K562 (cell line): ENCODE results near the gene SH3BP2. TPM values are rescaled to one million over a fixed set of nuclear protein-coding genes. Genes with fewer than 3 reads are reported as not detected.
A peak's percentile ranks its signal among the peaks of the same experiment; 100 is the strongest.

Source experiments
- ATAC-seq: fragments of 200-7000 bp; cut with Tn5 transposase; 3 replicates; pipeline ENCODE4 v1.9.1; 2020; ENCODE audit warnings: moderate library complexity
- BruUV-seq: library from RNA; stranded (reverse); fragments of 400-500 nt; replicated peaks from 2 replicates; lab custom pipeline; 2021; lab: Mats Ljungman, UMichigan
- CTCF ChIA-PET: fragments of 300-600 bp; formaldehyde crosslinking; extraction: SDS; loops from one replicate; lab custom pipeline; 2021; ENCODE audit warnings: low intra/inter-chr PET ratio; lab: Yijun Ruan, JAX
- POLR2A ChIA-PET: fragments of 300-600, 350-650 bp; sonication (Branson Sonifier 250); formaldehyde crosslinking; extraction: SDS; loops from one replicate; lab custom pipeline; 2021; ENCODE audit warnings: antibody characterized with exemption, inconsistent platforms; lab: Yijun Ruan, JAX
- DNase-seq, 4 experiments: peaks; one replicate each; pipeline versions ENCODE4 v3.0.0 to v3.0.0-alpha.2; 2011 to 2018; ENCODE audit warnings: low spot score in 3 of 4, mixed read lengths in 3 of 4; ENCODE audit errors: extremely low read depth in 1 of 4
- FAIRE-seq: peaks from 2 replicates; lab custom pipeline; 2011; peaks lifted over from hg19 to GRCh38; lab: Jason Lieb, UNC
- H2AFZ ChIP-seq: 2 replicates; pipeline ENCODE4 v1.6.0; 2011; ENCODE audit warnings: low read depth, low read length, control low read depth, inconsistent platforms
- H3K27ac ChIP-seq: fragments of 200-600 bp; 3 replicates; pipeline ENCODE4 v1.8.0; 2011; ENCODE audit warnings: low read depth, mild to moderate bottlenecking, control low read depth, inconsistent platforms, low read length, moderate library complexity, mixed read lengths; ENCODE audit errors: extremely low read depth
- H3K27me3 ChIP-seq, 2 experiments: fragments of 300-600 bp in 1 of 2; 2 replicates in 1 of 2; 3 replicates in 1 of 2; pipeline versions ENCODE4 v1.6.0 to v1.8.0; 2011; ENCODE audit warnings: inconsistent platforms in 2 of 2, low read length in 2 of 2, mild to moderate bottlenecking in 1 of 2, mixed read lengths in 1 of 2, moderate library complexity in 1 of 2; ENCODE audit not compliant: control insufficient read depth in 2 of 2, insufficient read depth in 2 of 2
- H3K36me3 ChIP-seq: fragments of 300-600 bp; 3 replicates; pipeline ENCODE4 v1.8.0; 2011; ENCODE audit warnings: mild to moderate bottlenecking, low read length, inconsistent platforms; ENCODE audit not compliant: control insufficient read depth, insufficient read depth
- H3K4me1 ChIP-seq, 2 experiments: fragments of 200-600 bp in 1 of 2; replicated peaks in 1 of 2; 2 replicates in 1 of 2; 3 replicates in 1 of 2; pipeline versions ENCODE4 v1.5.1 to v1.8.0; 2011; ENCODE audit warnings: inconsistent platforms in 2 of 2, low read length in 2 of 2, mild to moderate bottlenecking in 1 of 2, mixed read lengths in 1 of 2, moderate library complexity in 1 of 2; ENCODE audit not compliant: control insufficient read depth in 2 of 2, insufficient read depth in 2 of 2
- H3K4me2 ChIP-seq: 2 replicates; pipeline ENCODE4 v1.6.1; 2011; ENCODE audit warnings: low read length, control low read depth, inconsistent platforms, mixed read lengths; ENCODE audit not compliant: insufficient read depth
- H3K4me3 ChIP-seq: fragments of 200-600 bp; sonication (generic), shearing (Covaris generic); 2 replicates; pipeline ENCODE4 v1.5.1; 2016; ENCODE audit warnings: control low read depth, inconsistent platforms
- H3K79me2 ChIP-seq: fragments of 200-600 bp; 3 replicates; pipeline ENCODE4 v1.8.0; 2011; ENCODE audit warnings: low read length, inconsistent platforms; ENCODE audit not compliant: control insufficient read depth, insufficient read depth
- H3K9ac ChIP-seq, 2 experiments: 2 replicates each; pipeline versions ENCODE4 v1.6.0 to v1.6.1; 2011; ENCODE audit warnings: low read depth in 2 of 2, low read length in 2 of 2, control low read depth in 1 of 2, inconsistent platforms in 1 of 2, mild to moderate bottlenecking in 1 of 2, mixed read lengths in 1 of 2; ENCODE audit not compliant: insufficient read depth in 1 of 2
- H3K9me1 ChIP-seq: one replicate; pipeline ENCODE4 v1.6.0; 2011; ENCODE audit warnings: inconsistent platforms, mild to moderate bottlenecking, low read length, moderate library complexity; ENCODE audit not compliant: control insufficient read depth, insufficient read depth
- H3K9me3 ChIP-seq: replicated peaks from 2 replicates; pipeline ENCODE4 v1.5.1; 2011; ENCODE audit warnings: low read depth, low read length, inconsistent platforms; ENCODE audit not compliant: control insufficient read depth, insufficient read depth
- H4K20me1 ChIP-seq: replicated peaks from 2 replicates; pipeline ENCODE4 v1.6.1; 2011; ENCODE audit warnings: low read length, inconsistent platforms, mixed read lengths; ENCODE audit not compliant: control insufficient read depth, insufficient read depth
- ATF1 ChIP-seq, 2 experiments: fragments of 450-650 bp in 1 of 2; IDR thresholded peaks; 2 replicates each; pipeline ENCODE4 v1.6.1; 2016; ENCODE audit warnings: missing compliant biosample characterization in 1 of 2, missing genetic modification characterization in 1 of 2
- BRF1 ChIP-seq: IDR thresholded peaks from 3 replicates; pipeline ENCODE4 v1.6.1; 2011; ENCODE audit warnings: borderline replicate concordance, mild to moderate bottlenecking; ENCODE audit not compliant: insufficient read length; ENCODE audit errors: extremely low read depth
- CBFA2T3 ChIP-seq: fragments of 450-650 bp; IDR thresholded peaks from 2 replicates; pipeline ENCODE4 v1.6.1; 2017
- E2F3 ChIP-seq: fragments of 250-450 bp; sonication (Bioruptor Pico); IDR thresholded peaks from 2 replicates; pipeline ENCODE4 v1.4.0; 2020; ENCODE audit warnings: mild to moderate bottlenecking
- MTA1 ChIP-seq: fragments of 450-650 bp; IDR thresholded peaks from 2 replicates; pipeline ENCODE4 v1.6.1; 2017; ENCODE audit warnings: borderline replicate concordance
- MYBL2 ChIP-seq, 2 experiments: fragments of 450-650 bp in 1 of 2; sonication (generic) in 1 of 2; formaldehyde crosslinking in 1 of 2; IDR thresholded peaks; 2 replicates each; pipeline versions ENCODE4 v1.6.1 to v1.8.1; 2017 to 2022; ENCODE audit warnings: borderline replicate concordance in 1 of 2, inconsistent platforms in 1 of 2, low read depth in 1 of 2, mild to moderate bottlenecking in 1 of 2, missing genetic modification reagents in 1 of 2, moderate library complexity in 1 of 2
- NCOA2 ChIP-seq, 2 experiments: fragments of 450-650 bp; IDR thresholded peaks; 2 replicates each; pipeline ENCODE4 v1.6.1; 2018; ENCODE audit warnings: mild to moderate bottlenecking in 2 of 2, moderate library complexity in 1 of 2; ENCODE audit not compliant: partially characterized antibody in 2 of 2
- NR2C1 ChIP-seq, 2 experiments: fragments of 450-650 bp; IDR thresholded peaks; 2 replicates each; pipeline ENCODE4 v1.6.1; 2017; ENCODE audit warnings: mild to moderate bottlenecking in 2 of 2, antibody characterized with exemption in 1 of 2, inconsistent platforms in 1 of 2, missing compliant biosample characterization in 1 of 2, missing genetic modification characterization in 1 of 2
- PHB ChIP-seq: fragments of 250-450 bp; sonication (Bioruptor Pico); IDR thresholded peaks from 2 replicates; pipeline ENCODE4 v1.5.0; 2021
- RBM39 ChIP-seq: fragments of 200-400 bp; formaldehyde crosslinking; optimal IDR thresholded peaks from 2 replicates; pipeline ENCODE3; 2018; ENCODE audit warnings: low read depth, low read length
- RFX1 ChIP-seq: fragments of 450-650 bp; IDR thresholded peaks from 2 replicates; pipeline ENCODE4 v1.6.1; 2016; ENCODE audit warnings: mild to moderate bottlenecking, moderate library complexity
- RFX7 ChIP-seq: fragments of 250-450 bp; sonication (Bioruptor Pico); IDR thresholded peaks from 2 replicates; pipeline ENCODE4 v1.5.1; 2021; ENCODE audit warnings: mild to moderate bottlenecking
- SLC30A9 ChIP-seq: fragments of 250-450 bp; sonication (Bioruptor Pico); IDR thresholded peaks from 2 replicates; pipeline ENCODE4 v1.8.0; 2022; ENCODE audit warnings: mild to moderate bottlenecking, moderate library complexity
- TAF9B ChIP-seq: fragments of 450-650 bp; IDR thresholded peaks from 2 replicates; pipeline ENCODE4 v1.6.1; 2018; ENCODE audit warnings: mild to moderate bottlenecking; ENCODE audit not compliant: partially characterized antibody
- ZFPM2 ChIP-seq: fragments of 250-450 bp; sonication (Bioruptor Pico); IDR thresholded peaks from 2 replicates; pipeline ENCODE4 v1.5.1; 2022; ENCODE audit warnings: mild to moderate bottlenecking
- ZNF408 ChIP-seq: fragments of 250-450 bp; sonication (Bioruptor Pico); IDR thresholded peaks from 2 replicates; pipeline ENCODE4 v1.4.0; 2020; ENCODE audit warnings: low read depth, mild to moderate bottlenecking, moderate library complexity
- ZNF79 ChIP-seq: fragments of 250-450 bp; sonication (Bioruptor Pico); IDR thresholded peaks from 2 replicates; pipeline ENCODE4 v1.4.0; 2020; ENCODE audit warnings: low read depth, mild to moderate bottlenecking, moderate library complexity
- WGBS: fragments of 100-300 bp; shearing (Covaris generic); methylation state at CpG from one replicate; pipeline ENCODE4 v1.1.6; 2016; ENCODE audit warnings: low coverage, mixed read lengths; ENCODE audit not compliant: insufficient coverage; ENCODE audit errors: missing lambda C conversion rate; 5-methylcytosine and 5-hydroxymethylcytosine counted together
- in situ Hi-C: fragments of 300-500 bp; cut with MboI; formaldehyde crosslinking; loops from 4 replicates; pipeline ENCODE4 v1.15.0; 2018; ENCODE audit warnings: inconsistent platforms, mixed read lengths
- intact Hi-C: fragments of 100-400 bp; cut with micrococcal nuclease; formaldehyde crosslinking; loops from 2 replicates; pipeline ENCODE4 v1.14.2; 2022
- polyA plus RNA-seq, 8 experiments: library from polyadenylated mRNA; depleted of rRNA in 4 of 8; stranded (reverse) in 5 of 8; unstranded in 3 of 8; fragments of >200 nt; fragmentation: Nextera tagmentation in 2 of 8; fragmentation: Illumina TruSeq in 1 of 8; extraction: Ambion mirVana in 2 of 8; extraction: Trizol in 1 of 8; gene quantifications; 2 replicates each; pipeline versions ENCODE4 v1.2.1 to v1.2.3, GENCODE V29; 2011 to 2014; ENCODE audit warnings: inconsistent platforms in 1 of 8, missing spikeins in 1 of 8
- total RNA-seq, 7 experiments: library from RNA; depleted of rRNA in 6 of 7; stranded (reverse); fragments of >200 nt in 6 of 7; fragmentation: Illumina TruSeq in 2 of 7; extraction: Trizol in 2 of 7; gene quantifications; 2 replicates each; pipeline versions ENCODE4 v1.2.1 to v1.2.3, GENCODE V29; 2011 to 2021; ENCODE audit warnings: low replicate concordance in 1 of 7

Gene SH3BP2
- total and polyA plus RNA-seq, 9 of the 15 experiments (the other 6 are each of a cell fraction or from before 2014, with no cell fraction given), result 0.34 to 16.0 (median 5.1) TPM

- H3K79me2 ChIP-seq, result no peaks in the 10 kb centered on the region; the same call in 2 of the 3 replicates
- DNase-seq (no peak), ATAC-seq (no peak), FAIRE-seq (no peak)
- no peaks in the 10 kb centered on the region for H3K36me3 ChIP-seq
- no peaks in the 10 kb centered on the region for H3K9me3 ChIP-seq
- H3K9me1 ChIP-seq, result peaks cover 5% of the 10 kb centered on the region
- no peak overlapping the region for H3K4me3 ChIP-seq
- in situ Hi-C loops, result no loop called here
- H3K4me2 ChIP-seq, result no peak overlapping the region
- no peak overlapping the region for H2AFZ ChIP-seq
- WGBS, result 66% methylated on average over 10 of the region's 10 CpGs
- no peaks in the 10 kb centered on the region for H3K27me3 ChIP-seq
- CTCF ChIA-PET, result no interaction called here
- TF ChIP-seq ZFPM2 (CRISPR knock-in tag) (no peak), RFX1 (peak; percentile 70; the same call in 1 of the 2 replicates), MYBL2 (IDR thresholded peaks at IDR 0.05; ENCODE audit: low read depth) (no peak), MYBL2 (CRISPR knock-in tag; IDR thresholded peaks at IDR 0.05; ENCODE audit: borderline replicate concordance) (no peak), ZNF408 (no peak), CBFA2T3 (no peak), NR2C1 (IDR thresholded peaks at IDR 0.05) (peak; percentile 36; the same call in 1 of the 2 replicates), NR2C1 (tag; IDR thresholded peaks at IDR 0.05) (peak; percentile 34; the same call in 1 of the 2 replicates), PHB (CRISPR knock-in tag) (no peak), E2F3 (CRISPR knock-in tag) (no peak), RBM39 (no peak), NCOA2 (IDR thresholded peaks at IDR 0.05; ENCODE audit: partially characterized antibody in 2 of 2) (no peak), MTA1 (no peak), ZNF79 (CRISPR knock-in tag) (no peak), TAF9B (no peak), RFX7 (CRISPR knock-in tag) (no peak), ATF1 (CRISPR knock-in tag; IDR thresholded peaks at IDR 0.05) (no peak), ATF1 (tag; IDR thresholded peaks at IDR 0.05) (no peak), BRF1 (no peak), SLC30A9 (CRISPR knock-in tag) (no peak)
- no TSS peak for BruUV-seq
- intact Hi-C loops, result no loop called here
- H3K9ac ChIP-seq, result peak overlapping the region in 1 of 2 experiments; percentile 82; a peak in 2 of 4 replicates
- POLR2A ChIA-PET, result interaction anchor here (0.7 to 1.8 kb wide), 3 partner anchors 9 to 39 kb away, joined by 4 to 5 read pairs (median 4); no protein-coding TSS in a partner anchor
- peaks cover 10% of the 10 kb centered on the region; the same call in 1 of the 2 replicates for H4K20me1 ChIP-seq
- H3K4me1 ChIP-seq, result peaks cover 0 to 76% of the 10 kb centered on the region in 2 experiments; a peak in 3 of 5 replicates
- H3K27ac ChIP-seq, result no peak overlapping the region
Measured at GRCh38 chr4:2809610-2810180, 16.8 kb downstream of the SH3BP2 start.
